SK-N-SH (cell line): ENCODE results near the gene RAD52. TPM values are rescaled to one million over a fixed set of nuclear protein-coding genes. Genes with fewer than 3 reads are reported as not detected.

Source experiments
- CTCF ChIA-PET: fragments of 300-600, 350-600 bp; formaldehyde crosslinking; extraction: SDS; loops from one replicate; lab custom pipeline; 2021; lab: Yijun Ruan, JAX
- POLR2A ChIA-PET: fragments of 350-600 bp; sonication (Branson Sonifier 250); formaldehyde crosslinking; extraction: SDS; loops from one replicate; lab custom pipeline; 2020; ENCODE audit warnings: antibody characterized with exemption, inconsistent platforms; lab: Yijun Ruan, JAX
- DNase-seq: peaks from one replicate; pipeline ENCODE4 v3.0.0; 2012
- H2AFZ ChIP-seq: fragments of 200-600 bp; sonication (generic); 2 replicates; pipeline ENCODE4 v1.8.1; 2016; ENCODE audit warnings: antibody characterized with exemption, mild to moderate bottlenecking, low read depth
- H3F3A ChIP-seq: fragments of 200-600 bp; sonication (generic); replicated peaks from 2 replicates; pipeline ENCODE3; 2016; ENCODE audit warnings: antibody characterized with exemption, mild to moderate bottlenecking; ENCODE audit not compliant: insufficient read depth
- H3K27ac ChIP-seq, 2 experiments: fragments of 200-500 bp in 1 of 2; fragments of 200-600 bp in 1 of 2; sonication (Bioruptor generic) in 1 of 2; sonication (generic), shearing (Covaris generic) in 1 of 2; 2 replicates each; pipeline versions ENCODE4 v1.5.1 to v1.6.1; 2014 to 2016; ENCODE audit warnings: low read depth in 2 of 2, inconsistent platforms in 1 of 2, low read length in 1 of 2, mild to moderate bottlenecking in 1 of 2, mixed read lengths in 1 of 2
- H3K27me3 ChIP-seq: fragments of 200-600 bp; sonication (generic), shearing (Covaris generic); 2 replicates; pipeline ENCODE4 v1.6.1; 2016; ENCODE audit warnings: mixed run types; ENCODE audit not compliant: insufficient read depth
- H3K36me3 ChIP-seq, 2 experiments: fragments of 200-500 bp in 1 of 2; fragments of 200-600 bp in 1 of 2; sonication (Bioruptor generic) in 1 of 2; sonication (generic) in 1 of 2; replicated peaks in 1 of 2; 2 replicates each; pipeline versions ENCODE3 to v1.5.1; 2014 to 2016; ENCODE audit warnings: low read length in 1 of 2, mild to moderate bottlenecking in 1 of 2; ENCODE audit not compliant: insufficient read depth in 2 of 2, control insufficient read depth in 1 of 2
- H3K4me1 ChIP-seq, 2 experiments: fragments of 200-500 bp in 1 of 2; fragments of 200-600 bp in 1 of 2; sonication (Bioruptor generic) in 1 of 2; sonication (generic), shearing (Covaris generic) in 1 of 2; 2 replicates each; pipeline versions ENCODE4 v1.5.1 to v1.6.1; 2014 to 2016; ENCODE audit warnings: low read depth in 1 of 2, low read length in 1 of 2, mixed run types in 1 of 2; ENCODE audit not compliant: insufficient read depth in 2 of 2, control insufficient read depth in 1 of 2
- H3K4me2 ChIP-seq: fragments of 200-600 bp; sonication (generic), shearing (Covaris generic); 2 replicates; pipeline ENCODE4 v1.6.1; 2017; ENCODE audit warnings: mixed run types
- H3K4me3 ChIP-seq, 2 experiments: fragments of 200-500 bp in 1 of 2; fragments of 200-600 bp in 1 of 2; sonication (Bioruptor generic) in 1 of 2; sonication (generic), shearing (Covaris generic) in 1 of 2; 2 replicates each; pipeline versions ENCODE4 v1.5.1 to v1.8.1; 2014 to 2016; ENCODE audit warnings: low read depth in 2 of 2, inconsistent platforms in 1 of 2, low read length in 1 of 2, mild to moderate bottlenecking in 1 of 2, mixed read lengths in 1 of 2, moderate library complexity in 1 of 2
- H3K79me2 ChIP-seq: fragments of 200-600 bp; sonication (generic); 2 replicates; pipeline ENCODE4 v1.8.1; 2017; ENCODE audit warnings: mild to moderate bottlenecking; ENCODE audit not compliant: insufficient read depth
- H3K9ac ChIP-seq: fragments of 200-600 bp; sonication (generic); 2 replicates; pipeline ENCODE4 v1.6.1; 2017; ENCODE audit warnings: mixed run types
- H3K9me2 ChIP-seq: fragments of 200-600 bp; sonication (generic); 2 replicates; pipeline ENCODE4 v1.6.1; 2017; ENCODE audit warnings: mixed run types
- H3K9me3 ChIP-seq: fragments of 200-600 bp; sonication (generic); 2 replicates; pipeline ENCODE4 v1.6.1; 2017; ENCODE audit warnings: mixed run types, mild to moderate bottlenecking, moderate library complexity
- H4K20me1 ChIP-seq: fragments of 200-600 bp; sonication (generic); 2 replicates; pipeline ENCODE4 v1.6.1; 2017; ENCODE audit warnings: mild to moderate bottlenecking, mixed run types; ENCODE audit not compliant: insufficient read depth
- ELF1 ChIP-seq: IDR thresholded peaks from 2 replicates; pipeline ENCODE4 v1.4.0; 2012
- EP300 ChIP-seq, 2 experiments: IDR thresholded peaks; 2 replicates each; pipeline versions ENCODE4 v1.4.0 to v1.6.1; 2012; ENCODE audit warnings: borderline replicate concordance in 1 of 2, low read depth in 1 of 2, low read length in 1 of 2
- EZH2phosphoT487 ChIP-seq: fragments of 200-600 bp; sonication (generic); IDR thresholded peaks from 2 replicates; pipeline ENCODE4 v1.6.1; 2017; ENCODE audit warnings: low read depth, mixed run types, mild to moderate bottlenecking, antibody characterized with exemption, moderate library complexity, borderline replicate concordance
- FOSL2 ChIP-seq: IDR thresholded peaks from 2 replicates; pipeline ENCODE4 v1.4.0; 2012; ENCODE audit warnings: low read depth, mild to moderate bottlenecking, moderate library complexity, borderline replicate concordance
- FOXM1 ChIP-seq: IDR thresholded peaks from 2 replicates; pipeline ENCODE4 v1.4.0; 2012; ENCODE audit warnings: low read depth, mild to moderate bottlenecking
- MEF2A ChIP-seq: IDR thresholded peaks from 2 replicates; pipeline ENCODE4 v1.4.0; 2012; ENCODE audit warnings: low read depth, borderline replicate concordance
- NRF1 ChIP-seq: IDR thresholded peaks from 2 replicates; pipeline ENCODE4 v1.6.1; 2012; ENCODE audit warnings: low read depth, mild to moderate bottlenecking, low read length
- POLR2AphosphoS5 ChIP-seq: IDR thresholded peaks from 2 replicates; pipeline ENCODE4 v1.6.1; 2012; ENCODE audit warnings: low read depth, low read length
- RCOR1 ChIP-seq: fragments of 150-350 bp; IDR thresholded peaks from 2 replicates; pipeline ENCODE4 v1.6.1; 2017; ENCODE audit warnings: antibody characterized with exemption, low read length
- RFX5 ChIP-seq: IDR thresholded peaks from 2 replicates; pipeline ENCODE4 v1.6.1; 2012; ENCODE audit warnings: mild to moderate bottlenecking, improper control_type of control experiment, low read length
- RXRA ChIP-seq: IDR thresholded peaks from 2 replicates; pipeline ENCODE4 v1.4.0; 2012; ENCODE audit warnings: low read depth, mild to moderate bottlenecking, borderline replicate concordance
- SIN3A ChIP-seq: IDR thresholded peaks from 2 replicates; pipeline ENCODE4 v1.6.1; 2012; ENCODE audit warnings: low read depth, mild to moderate bottlenecking, low read length, moderate library complexity, borderline replicate concordance
- SMC3 ChIP-seq: IDR thresholded peaks from 2 replicates; pipeline ENCODE4 v1.6.1; 2012; ENCODE audit warnings: low read depth, low read length, improper control_type of control experiment
- TAF1 ChIP-seq: IDR thresholded peaks from 2 replicates; pipeline ENCODE4 v1.6.1; 2012; ENCODE audit warnings: low read depth, mild to moderate bottlenecking, low read length, moderate library complexity, borderline replicate concordance
- TEAD4 ChIP-seq: IDR thresholded peaks from 2 replicates; pipeline ENCODE4 v1.4.0; 2012; ENCODE audit warnings: mild to moderate bottlenecking, borderline replicate concordance; ENCODE audit not compliant: insufficient read depth
- YY1 ChIP-seq: IDR thresholded peaks from 2 replicates; pipeline ENCODE4 v1.4.0; 2012; ENCODE audit warnings: low read depth, mild to moderate bottlenecking
- WGBS: methylation state at CpG from one replicate; pipeline ENCODE4 v1.1.6; 2017; ENCODE audit warnings: low lambda C conversion rate; 5-methylcytosine and 5-hydroxymethylcytosine counted together
- polyA plus RNA-seq, 3 experiments: library from polyadenylated mRNA; depleted of rRNA; stranded (reverse); fragments of >200 nt; gene quantifications; 2 replicates each; pipeline ENCODE4 v1.2.3, GENCODE V29; 2012
- TF ChIP-seq, protein P1 (sequence below): IDR thresholded peaks from 2 replicates; pipeline ENCODE4 v1.4.0; 2012; ENCODE audit warnings: low read depth
- TF ChIP-seq, protein P2 (sequence below): fragments of 150-350 bp; IDR thresholded peaks from 2 replicates; pipeline ENCODE4 v1.6.1; 2016; ENCODE audit warnings: mild to moderate bottlenecking, low read depth, low read length
- TF ChIP-seq, protein P3 (sequence below): IDR thresholded peaks from 2 replicates; pipeline ENCODE4 v1.6.1; 2012; ENCODE audit warnings: mild to moderate bottlenecking, low read depth, low read length, moderate library complexity
- TF ChIP-seq, protein P4 (sequence below): IDR thresholded peaks from 2 replicates; pipeline ENCODE4; 2012
- TF ChIP-seq, protein P5 (sequence below): IDR thresholded peaks from 2 replicates; pipeline ENCODE4 v1.4.0; 2012; ENCODE audit warnings: low read depth, borderline replicate concordance
- TF ChIP-seq, protein P6 (sequence below): fragments of 150-350 bp; IDR thresholded peaks from 2 replicates; pipeline ENCODE4 v1.6.1; 2017; ENCODE audit warnings: antibody characterized with exemption, low read length, low read depth, borderline replicate concordance

Gene RAD52
- 11.2 and 12.1 TPM in 2 replicates for polyA plus RNA-seq (2012; rRNA removed)
- 5.4 and 6.3 TPM in 2 replicates for polyA plus RNA-seq (2012; cell fraction: cytosol; rRNA removed)
- polyA plus RNA-seq (2012; cell fraction: nucleus; rRNA removed): 44.7 and 46.3 TPM in 2 replicates

DNA sequence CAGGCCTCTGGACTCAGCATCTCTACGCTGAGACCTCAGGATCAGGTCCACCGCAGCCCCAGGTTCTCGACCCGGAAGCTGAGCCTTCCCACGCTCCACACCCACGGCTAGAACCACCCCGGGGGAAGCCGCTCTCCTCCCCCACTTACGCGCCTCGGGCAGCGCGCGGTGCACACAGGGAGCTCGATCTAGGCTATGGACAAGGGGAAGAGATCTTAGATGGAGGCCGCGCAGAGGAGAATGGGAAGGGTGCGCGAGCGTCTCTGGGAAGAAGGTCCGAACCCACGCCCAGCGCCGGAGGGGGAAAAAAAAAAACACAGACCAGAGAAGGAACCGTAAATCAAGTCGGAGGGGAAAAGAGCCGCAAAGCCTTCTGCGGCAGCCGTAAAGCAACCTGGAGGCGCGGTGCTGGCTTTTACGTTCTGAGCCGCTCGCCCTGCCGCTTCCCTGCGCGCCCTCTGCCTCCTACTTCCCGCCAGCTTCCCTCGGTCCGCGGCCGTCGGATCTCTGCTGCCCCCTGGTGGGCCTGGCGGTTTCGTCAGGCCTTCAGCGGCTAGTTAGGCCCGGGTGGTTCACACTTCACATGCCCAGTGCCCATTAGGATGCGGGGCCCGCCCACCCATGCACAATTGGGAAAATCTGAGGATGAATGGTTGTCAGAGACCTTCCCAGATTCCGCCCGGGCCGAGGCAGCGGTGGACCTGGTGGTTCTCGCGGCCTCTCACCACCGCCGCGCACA is at the start of gene RAD52:
Gene RAD52 (minus strand): TSS at position 242 of the 739 bp plus-strand sequence. CDS start 16,636 bp downstream, outside the sequence.
- POLR2A ChIA-PET: interaction anchor here (0.5 to 1.4 kb wide), 10 partner anchors 42 to 1597 kb away, joined by 3 to 9 read pairs (median 4); partner anchors contain the start of gene WNK1
- TF ChIP-seq, protein P1, sequence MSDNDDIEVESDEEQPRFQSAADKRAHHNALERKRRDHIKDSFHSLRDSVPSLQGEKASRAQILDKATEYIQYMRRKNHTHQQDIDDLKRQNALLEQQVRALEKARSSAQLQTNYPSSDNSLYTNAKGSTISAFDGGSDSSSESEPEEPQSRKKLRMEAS: peak; percentile 72
- TF ChIP-seq YY1 (peak; percentile 79), EZH2phosphoT487 (no peak), ELF1 (peak; percentile 75), EP300 (IDR thresholded peaks at IDR 0.05; ENCODE audit: borderline replicate concordance in 1 of 2, low read depth in 1 of 2, low read length in 1 of 2) (peak; percentile 18 to 69; a peak in 1 of 4 replicates), FOSL2 (0 out of 2 replicates have a peak, but pooled peaks have one; percentile 7), NRF1 (peak; percentile 57; the same call in 1 of the 2 replicates), TEAD4 (no peak), TAF1 (peak; percentile 85), RXRA (no peak), RFX5 (0 out of 2 replicates have a peak, but pooled peaks have one; percentile 40), SIN3A (no peak), SMC3 (peak; percentile 83), POLR2AphosphoS5 (peak; percentile 90), FOXM1 (no peak), RCOR1 (peak; percentile 23), MEF2A (no peak)
- TF ChIP-seq, protein P2, sequence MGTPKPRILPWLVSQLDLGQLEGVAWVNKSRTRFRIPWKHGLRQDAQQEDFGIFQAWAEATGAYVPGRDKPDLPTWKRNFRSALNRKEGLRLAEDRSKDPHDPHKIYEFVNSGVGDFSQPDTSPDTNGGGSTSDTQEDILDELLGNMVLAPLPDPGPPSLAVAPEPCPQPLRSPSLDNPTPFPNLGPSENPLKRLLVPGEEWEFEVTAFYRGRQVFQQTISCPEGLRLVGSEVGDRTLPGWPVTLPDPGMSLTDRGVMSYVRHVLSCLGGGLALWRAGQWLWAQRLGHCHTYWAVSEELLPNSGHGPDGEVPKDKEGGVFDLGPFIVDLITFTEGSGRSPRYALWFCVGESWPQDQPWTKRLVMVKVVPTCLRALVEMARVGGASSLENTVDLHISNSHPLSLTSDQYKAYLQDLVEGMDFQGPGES: no peak
- TF ChIP-seq, protein P3, sequence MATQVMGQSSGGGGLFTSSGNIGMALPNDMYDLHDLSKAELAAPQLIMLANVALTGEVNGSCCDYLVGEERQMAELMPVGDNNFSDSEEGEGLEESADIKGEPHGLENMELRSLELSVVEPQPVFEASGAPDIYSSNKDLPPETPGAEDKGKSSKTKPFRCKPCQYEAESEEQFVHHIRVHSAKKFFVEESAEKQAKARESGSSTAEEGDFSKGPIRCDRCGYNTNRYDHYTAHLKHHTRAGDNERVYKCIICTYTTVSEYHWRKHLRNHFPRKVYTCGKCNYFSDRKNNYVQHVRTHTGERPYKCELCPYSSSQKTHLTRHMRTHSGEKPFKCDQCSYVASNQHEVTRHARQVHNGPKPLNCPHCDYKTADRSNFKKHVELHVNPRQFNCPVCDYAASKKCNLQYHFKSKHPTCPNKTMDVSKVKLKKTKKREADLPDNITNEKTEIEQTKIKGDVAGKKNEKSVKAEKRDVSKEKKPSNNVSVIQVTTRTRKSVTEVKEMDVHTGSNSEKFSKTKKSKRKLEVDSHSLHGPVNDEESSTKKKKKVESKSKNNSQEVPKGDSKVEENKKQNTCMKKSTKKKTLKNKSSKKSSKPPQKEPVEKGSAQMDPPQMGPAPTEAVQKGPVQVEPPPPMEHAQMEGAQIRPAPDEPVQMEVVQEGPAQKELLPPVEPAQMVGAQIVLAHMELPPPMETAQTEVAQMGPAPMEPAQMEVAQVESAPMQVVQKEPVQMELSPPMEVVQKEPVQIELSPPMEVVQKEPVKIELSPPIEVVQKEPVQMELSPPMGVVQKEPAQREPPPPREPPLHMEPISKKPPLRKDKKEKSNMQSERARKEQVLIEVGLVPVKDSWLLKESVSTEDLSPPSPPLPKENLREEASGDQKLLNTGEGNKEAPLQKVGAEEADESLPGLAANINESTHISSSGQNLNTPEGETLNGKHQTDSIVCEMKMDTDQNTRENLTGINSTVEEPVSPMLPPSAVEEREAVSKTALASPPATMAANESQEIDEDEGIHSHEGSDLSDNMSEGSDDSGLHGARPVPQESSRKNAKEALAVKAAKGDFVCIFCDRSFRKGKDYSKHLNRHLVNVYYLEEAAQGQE: no peak
- TF ChIP-seq, protein P4, sequence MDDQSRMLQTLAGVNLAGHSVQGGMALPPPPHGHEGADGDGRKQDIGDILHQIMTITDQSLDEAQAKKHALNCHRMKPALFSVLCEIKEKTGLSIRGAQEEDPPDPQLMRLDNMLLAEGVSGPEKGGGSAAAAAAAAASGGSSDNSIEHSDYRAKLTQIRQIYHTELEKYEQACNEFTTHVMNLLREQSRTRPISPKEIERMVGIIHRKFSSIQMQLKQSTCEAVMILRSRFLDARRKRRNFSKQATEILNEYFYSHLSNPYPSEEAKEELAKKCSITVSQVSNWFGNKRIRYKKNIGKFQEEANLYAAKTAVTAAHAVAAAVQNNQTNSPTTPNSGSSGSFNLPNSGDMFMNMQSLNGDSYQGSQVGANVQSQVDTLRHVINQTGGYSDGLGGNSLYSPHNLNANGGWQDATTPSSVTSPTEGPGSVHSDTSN: 0 out of 2 replicates have a peak, but pooled peaks have one; percentile 39
- TF ChIP-seq, protein P5, sequence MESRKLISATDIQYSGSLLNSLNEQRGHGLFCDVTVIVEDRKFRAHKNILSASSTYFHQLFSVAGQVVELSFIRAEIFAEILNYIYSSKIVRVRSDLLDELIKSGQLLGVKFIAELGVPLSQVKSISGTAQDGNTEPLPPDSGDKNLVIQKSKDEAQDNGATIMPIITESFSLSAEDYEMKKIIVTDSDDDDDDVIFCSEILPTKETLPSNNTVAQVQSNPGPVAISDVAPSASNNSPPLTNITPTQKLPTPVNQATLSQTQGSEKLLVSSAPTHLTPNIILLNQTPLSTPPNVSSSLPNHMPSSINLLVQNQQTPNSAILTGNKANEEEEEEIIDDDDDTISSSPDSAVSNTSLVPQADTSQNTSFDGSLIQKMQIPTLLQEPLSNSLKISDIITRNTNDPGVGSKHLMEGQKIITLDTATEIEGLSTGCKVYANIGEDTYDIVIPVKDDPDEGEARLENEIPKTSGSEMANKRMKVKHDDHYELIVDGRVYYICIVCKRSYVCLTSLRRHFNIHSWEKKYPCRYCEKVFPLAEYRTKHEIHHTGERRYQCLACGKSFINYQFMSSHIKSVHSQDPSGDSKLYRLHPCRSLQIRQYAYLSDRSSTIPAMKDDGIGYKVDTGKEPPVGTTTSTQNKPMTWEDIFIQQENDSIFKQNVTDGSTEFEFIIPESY: peak; percentile 47; the same call in 1 of the 2 replicates
- TF ChIP-seq, protein P6, sequence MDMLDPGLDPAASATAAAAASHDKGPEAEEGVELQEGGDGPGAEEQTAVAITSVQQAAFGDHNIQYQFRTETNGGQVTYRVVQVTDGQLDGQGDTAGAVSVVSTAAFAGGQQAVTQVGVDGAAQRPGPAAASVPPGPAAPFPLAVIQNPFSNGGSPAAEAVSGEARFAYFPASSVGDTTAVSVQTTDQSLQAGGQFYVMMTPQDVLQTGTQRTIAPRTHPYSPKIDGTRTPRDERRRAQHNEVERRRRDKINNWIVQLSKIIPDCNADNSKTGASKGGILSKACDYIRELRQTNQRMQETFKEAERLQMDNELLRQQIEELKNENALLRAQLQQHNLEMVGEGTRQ: no peak

More for the DNA sequence above, at the start of gene RAD52:
- peak within 1 kb of the TSS; percentile 97 for H2AFZ ChIP-seq
- H3K4me1 ChIP-seq: peaks cover 2 to 6% of the 10 kb centered on the region in 2 experiments; a peak in 3 of 4 replicates
- H3K79me2 ChIP-seq: peaks cover 42% of the 10 kb centered on the region
- peak within 1 kb of the TSS; percentile 90 for H3K4me2 ChIP-seq
- peak within 1 kb of the TSS; percentile 69 to 94 for H3K4me3 ChIP-seq
- H4K20me1 ChIP-seq: no peaks in the 10 kb centered on the region
- CTCF ChIA-PET: interaction anchor here (0.6 to 2.1 kb wide), 69 partner anchors 8 to 656 kb away, joined by 3 to 45 read pairs (median 4); partner anchors contain the start of gene WNK1
- peaks cover 15% of the 10 kb centered on the region for H3F3A ChIP-seq
- under 1% methylated on average over 36 of the region's 58 CpGs for WGBS
- no peaks in the 10 kb centered on the region for H3K9me2 ChIP-seq
- H3K9ac ChIP-seq: peak within 1 kb of the TSS; percentile 94
- H3K36me3 ChIP-seq: no peaks in the 10 kb centered on the region
- H3K27ac ChIP-seq: peak within 1 kb of the TSS; percentile 95
- no peaks in the 10 kb centered on the region for H3K27me3 ChIP-seq
- H3K9me3 ChIP-seq: no peaks in the 10 kb centered on the region
- DNase-seq: peak; percentile 91
